Endothelial cell of umbilical vein (primary cell): Measurements from ENCODE around the gene MPG. TPM values are rescaled to one million over a fixed set of nuclear protein-coding genes. Genes with fewer than 3 reads are reported as not detected.

Experiments used
- BruUV-seq: library from RNA; stranded (reverse); fragments of 400-500 nt; replicated peaks from 2 replicates; lab custom pipeline; 2021; lab: Mats Ljungman, UMichigan
- CTCF ChIA-PET: fragments of 300-600, 350-600 bp; sonication (Branson Sonifier 250); formaldehyde crosslinking; loops from one replicate; lab custom pipeline; 2021; ENCODE audit warnings: antibody characterized with exemption, inconsistent platforms; lab: Charles Lee
- POLR2A ChIA-PET: fragments of 300-600, 350-600 bp; sonication (Branson Sonifier 250); formaldehyde crosslinking; loops from one replicate; lab custom pipeline; 2021; ENCODE audit warnings: antibody characterized with exemption, inconsistent platforms; lab: Charles Lee
- DNase-seq: peaks from one replicate; pipeline ENCODE4 v3.0.0-alpha.2; 2011; ENCODE audit warnings: low read depth, low spot score
- FAIRE-seq: peaks from 2 replicates; lab custom pipeline; 2011; peaks lifted over from hg19 to GRCh38; lab: Jason Lieb, UNC
- H2AFZ ChIP-seq: 2 replicates; pipeline ENCODE4 v1.6.0; 2012; ENCODE audit warnings: low read depth, low read length, control low read depth, inconsistent platforms
- H3K27ac ChIP-seq: 2 replicates; pipeline ENCODE4 v1.5.1; 2011; ENCODE audit warnings: low read depth, mild to moderate bottlenecking, control low read depth, low read length, moderate library complexity; ENCODE audit not compliant: insufficient read depth
- H3K27me3 ChIP-seq, 2 experiments: 2 replicates each; pipeline versions ENCODE4 v1.6.0 to v1.6.1; 2011; ENCODE audit warnings: low read length in 2 of 2, mixed read lengths in 1 of 2; ENCODE audit not compliant: control insufficient read depth in 2 of 2, insufficient read depth in 2 of 2
- H3K36me3 ChIP-seq, 2 experiments: 2 replicates in 1 of 2; 3 replicates in 1 of 2; pipeline ENCODE4 v1.5.1; 2011; ENCODE audit warnings: low read length in 2 of 2, mild to moderate bottlenecking in 1 of 2, moderate library complexity in 1 of 2; ENCODE audit not compliant: control insufficient read depth in 2 of 2, insufficient read depth in 2 of 2; ENCODE audit errors: extremely low read depth in 1 of 2
- H3K4me1 ChIP-seq: 3 replicates; pipeline ENCODE4 v1.5.1; 2011; ENCODE audit warnings: mild to moderate bottlenecking, low read length; ENCODE audit not compliant: control insufficient read depth, insufficient read depth; ENCODE audit errors: extremely low read depth
- H3K4me2 ChIP-seq: 2 replicates; pipeline ENCODE4 v1.6.1; 2011; ENCODE audit warnings: low read length, control low read depth, mixed read lengths; ENCODE audit not compliant: insufficient read depth
- H3K4me3 ChIP-seq, 3 experiments: fragments of 200-600 bp in 1 of 3; sonication (generic), shearing (Covaris generic) in 1 of 3; replicated peaks in 1 of 3; 2 replicates each; pipeline ENCODE4 v1.5.1; 2011 to 2016; ENCODE audit warnings: control low read depth in 3 of 3, low read length in 3 of 3, mild to moderate bottlenecking in 2 of 3, inconsistent platforms in 1 of 3, low read depth in 1 of 3, moderate library complexity in 1 of 3; ENCODE audit not compliant: insufficient read depth in 1 of 3
- H3K79me2 ChIP-seq: 2 replicates; pipeline ENCODE4 v1.6.0; 2012; ENCODE audit warnings: low read length, inconsistent platforms; ENCODE audit not compliant: control insufficient read depth, insufficient read depth
- H3K9ac ChIP-seq: replicated peaks from 2 replicates; pipeline ENCODE3; 2011; ENCODE audit warnings: low read length, control low read depth; ENCODE audit not compliant: insufficient read depth; ENCODE audit errors: extremely low read depth
- H3K9me1 ChIP-seq: replicated peaks from 3 replicates; pipeline ENCODE4 v1.6.0; 2011; ENCODE audit warnings: mild to moderate bottlenecking, low read length; ENCODE audit not compliant: control insufficient read depth, insufficient read depth; ENCODE audit errors: extremely low read depth
- H3K9me3 ChIP-seq: replicated peaks from 2 replicates; pipeline ENCODE4 v1.5.1; 2012; ENCODE audit warnings: low read length, inconsistent platforms; ENCODE audit not compliant: control insufficient read depth, insufficient read depth
- H4K20me1 ChIP-seq: replicated peaks from 2 replicates; pipeline ENCODE3; 2011; ENCODE audit warnings: mild to moderate bottlenecking, low read length; ENCODE audit not compliant: control insufficient read depth, insufficient read depth; ENCODE audit errors: extremely low read depth
- EZH2 ChIP-seq: IDR thresholded peaks from 2 replicates; pipeline ENCODE4 v1.6.1; 2012; ENCODE audit warnings: borderline replicate concordance, low read depth, mild to moderate bottlenecking, moderate library complexity, low read length, inconsistent platforms; ENCODE audit not compliant: severe bottlenecking
- FOS ChIP-seq: IDR thresholded peaks from 2 replicates; pipeline ENCODE4 v1.6.1; 2011; ENCODE audit warnings: mild to moderate bottlenecking, low read length, moderate library complexity, borderline replicate concordance; ENCODE audit not compliant: insufficient read depth
- GATA2 ChIP-seq: IDR thresholded peaks from 2 replicates; pipeline ENCODE4 v1.7.0; 2011; ENCODE audit warnings: low read depth, mild to moderate bottlenecking, moderate library complexity, mixed read lengths, low read length; ENCODE audit not compliant: insufficient read length, insufficient read depth
- JUN ChIP-seq: IDR thresholded peaks from 2 replicates; pipeline ENCODE4 v1.6.1; 2011; ENCODE audit warnings: borderline replicate concordance, low read depth; ENCODE audit not compliant: insufficient read length, insufficient read depth
- MYC ChIP-seq: IDR thresholded peaks from one replicate; pipeline ENCODE4 v1.6.1; 2011; ENCODE audit warnings: mild to moderate bottlenecking, low read depth, low read length
- POLR2A ChIP-seq: IDR thresholded peaks from 2 replicates; pipeline ENCODE4 v1.6.1; 2012; ENCODE audit warnings: low read depth, mild to moderate bottlenecking, control low read depth, low read length
- POLR2AphosphoS5 ChIP-seq: IDR thresholded peaks from 2 replicates; pipeline ENCODE4 v1.6.1; 2012; ENCODE audit warnings: low read depth, mild to moderate bottlenecking, control low read depth, low read length, moderate library complexity; ENCODE audit not compliant: insufficient read depth
- dilution Hi-C: fragments of 300-500 bp; cut with MboI; formaldehyde crosslinking; loops from one replicate; pipeline ENCODE4 v1.15.0; 2019; ENCODE audit warnings: low sequenced_read_pairs; ENCODE audit not compliant: extremely low pct_ligation_motif_present
- intact Hi-C: fragments of 100-400 bp; cut with micrococcal nuclease; formaldehyde crosslinking; loops from one replicate; pipeline ENCODE4 v1.10.0; 2022
- polyA plus RNA-seq, 4 experiments: library from polyadenylated mRNA; depleted of rRNA in 3 of 4; stranded (reverse) in 3 of 4; unstranded in 1 of 4; fragments of >200 nt; gene quantifications; 2 replicates each; pipeline versions ENCODE4 v1.2.1 to v1.2.3, GENCODE V29; 2011 to 2012; ENCODE audit warnings: missing spikeins in 1 of 4
- total RNA-seq: library from RNA; stranded (reverse); gene quantifications from 2 replicates; pipeline ENCODE4 v1.2.3, GENCODE V29; 2021
- TF ChIP-seq, protein P1 (sequence below): IDR thresholded peaks from 2 replicates; pipeline ENCODE4 v1.6.1; 2011; ENCODE audit not compliant: insufficient read depth, insufficient read length
- TF ChIP-seq, protein P2 (sequence below), 2 donors: IDR thresholded peaks; 1 replicate in 1 of 2; 2 replicates in 1 of 2; pipeline ENCODE4 v1.5.1; 2011; ENCODE audit warnings: low read length in 2 of 2, mild to moderate bottlenecking in 2 of 2, moderate library complexity in 2 of 2, control low read depth in 1 of 2, inconsistent platforms in 1 of 2, low read depth in 1 of 2; ENCODE audit not compliant: insufficient read depth in 1 of 2; ENCODE audit errors: extremely low read depth in 1 of 2

Gene MPG
- total and polyA plus RNA-seq, 2 donors (not counting 3 experiments of a cell fraction or from before 2014, with no cell fraction given), result 70.5 to 140 TPM

- dilution Hi-C loops, result no loop called here
- CTCF ChIA-PET, result interaction anchor here (2.3 to 18.5 kb wide), 4 partner anchors 11 to 43 kb away, joined by 20 to 790 read pairs (median 60); partner anchors contain the start of genes MPG, POLR3K and SNRNP25
- H3K27ac ChIP-seq, result no peak overlapping the region
- TF ChIP-seq POLR2AphosphoS5 (no peak), MYC (no peak), POLR2A (no peak), GATA2 (no peak), FOS (no peak), JUN (no peak), EZH2 (no peak)
- TF ChIP-seq, protein P1, sequence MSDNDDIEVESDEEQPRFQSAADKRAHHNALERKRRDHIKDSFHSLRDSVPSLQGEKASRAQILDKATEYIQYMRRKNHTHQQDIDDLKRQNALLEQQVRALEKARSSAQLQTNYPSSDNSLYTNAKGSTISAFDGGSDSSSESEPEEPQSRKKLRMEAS, result no peak
- TF ChIP-seq, protein P2, sequence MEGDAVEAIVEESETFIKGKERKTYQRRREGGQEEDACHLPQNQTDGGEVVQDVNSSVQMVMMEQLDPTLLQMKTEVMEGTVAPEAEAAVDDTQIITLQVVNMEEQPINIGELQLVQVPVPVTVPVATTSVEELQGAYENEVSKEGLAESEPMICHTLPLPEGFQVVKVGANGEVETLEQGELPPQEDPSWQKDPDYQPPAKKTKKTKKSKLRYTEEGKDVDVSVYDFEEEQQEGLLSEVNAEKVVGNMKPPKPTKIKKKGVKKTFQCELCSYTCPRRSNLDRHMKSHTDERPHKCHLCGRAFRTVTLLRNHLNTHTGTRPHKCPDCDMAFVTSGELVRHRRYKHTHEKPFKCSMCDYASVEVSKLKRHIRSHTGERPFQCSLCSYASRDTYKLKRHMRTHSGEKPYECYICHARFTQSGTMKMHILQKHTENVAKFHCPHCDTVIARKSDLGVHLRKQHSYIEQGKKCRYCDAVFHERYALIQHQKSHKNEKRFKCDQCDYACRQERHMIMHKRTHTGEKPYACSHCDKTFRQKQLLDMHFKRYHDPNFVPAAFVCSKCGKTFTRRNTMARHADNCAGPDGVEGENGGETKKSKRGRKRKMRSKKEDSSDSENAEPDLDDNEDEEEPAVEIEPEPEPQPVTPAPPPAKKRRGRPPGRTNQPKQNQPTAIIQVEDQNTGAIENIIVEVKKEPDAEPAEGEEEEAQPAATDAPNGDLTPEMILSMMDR (IDR thresholded peaks at IDR 0.05; ENCODE audit: extremely low read depth in 1 of 2, insufficient read depth in 1 of 2, low read depth in 1 of 2, low read length in 2 of 2), result no peak
- no peaks in the 10 kb centered on the region for H3K4me1 ChIP-seq
- H3K79me2 ChIP-seq, result peaks cover 19% of the 10 kb centered on the region
- H3K4me2 ChIP-seq, result no peak overlapping the region
- intact Hi-C loops, result loop anchor here (1.0 kb wide), 3 partner anchors 19 to 116 kb away; no protein-coding TSS in a partner anchor
- POLR2A ChIA-PET, result no interaction called here
- H3K36me3 ChIP-seq, result peaks cover 0 to 43% of the 10 kb centered on the region in 2 experiments
- no peaks in the 10 kb centered on the region for H3K27me3 ChIP-seq
- no peak overlapping the region for H3K9ac ChIP-seq
- FAIRE-seq (no peak), DNase-seq (no peak)
- no TSS peak for BruUV-seq
- no peak overlapping the region for H2AFZ ChIP-seq
- H3K9me3 ChIP-seq, result no peaks in the 10 kb centered on the region
- H3K9me1 ChIP-seq, result no peaks in the 10 kb centered on the region
- H3K4me3 ChIP-seq, result no peak overlapping the region
- H4K20me1 ChIP-seq, result no peaks in the 10 kb centered on the region
These were observed 13.1 kb upstream of the MPG start for GRCh38 chr16:64914-65255.
